GM12878 (cell line): ENCODE measurements around the gene IER5. TPM values are rescaled to one million over a fixed set of nuclear protein-coding genes. Genes with fewer than 3 reads are reported as not detected.

ENCODE experiments used
- BMI1 ChIP-seq: fragments of 450-650 bp; IDR thresholded peaks from 2 replicates; pipeline ENCODE4 v1.6.1; 2016; ENCODE audit warnings: mild to moderate bottlenecking, moderate library complexity, borderline replicate concordance
- CHD2 ChIP-seq: IDR thresholded peaks from 2 replicates; pipeline ENCODE4 v1.6.1; 2011; ENCODE audit warnings: low read depth, low read length, improper control_type of control experiment, borderline replicate concordance
- EGR1 ChIP-seq, 2 experiments: IDR thresholded peaks; 1 replicate in 1 of 2; 2 replicates in 1 of 2; pipeline ENCODE4 v1.6.1; 2011 to 2012; ENCODE audit warnings: low read depth in 2 of 2, low read length in 2 of 2, borderline replicate concordance in 1 of 2, mild to moderate bottlenecking in 1 of 2, moderate library complexity in 1 of 2
- GATAD2B ChIP-seq: fragments of 450-650 bp; conservative IDR thresholded peaks from 2 replicates; pipeline ENCODE4 v1.6.1; 2017; ENCODE audit warnings: low read depth, mild to moderate bottlenecking, moderate library complexity
- LARP7 ChIP-seq: fragments of 450-650 bp; IDR thresholded peaks from 2 replicates; pipeline ENCODE4 v1.6.1; 2017; ENCODE audit warnings: mild to moderate bottlenecking
- MTA3 ChIP-seq: IDR thresholded peaks from 2 replicates; pipeline ENCODE4 v1.6.1; 2012; ENCODE audit warnings: low read length, inconsistent platforms, borderline replicate concordance
- NFYB ChIP-seq: IDR thresholded peaks from 2 replicates; pipeline ENCODE4 v1.6.1; 2011; ENCODE audit warnings: low read depth, mild to moderate bottlenecking, low read length, improper control_type of control experiment, moderate library complexity; ENCODE audit not compliant: insufficient read depth
- NR2F1 ChIP-seq: fragments of 450-650 bp; conservative IDR thresholded peaks from 2 replicates; pipeline ENCODE4 v1.6.1; 2017; ENCODE audit warnings: mild to moderate bottlenecking
- POLR2AphosphoS2 ChIP-seq: IDR thresholded peaks from 2 replicates; pipeline ENCODE4 v1.6.1; 2011; ENCODE audit warnings: low read depth, mild to moderate bottlenecking, low read length, improper control_type of control experiment, moderate library complexity
- RELA ChIP-seq: fragments of 450-650 bp; IDR thresholded peaks from 2 replicates; pipeline ENCODE4 v1.8.0; 2014; ENCODE audit warnings: borderline replicate concordance; ENCODE audit not compliant: partially characterized antibody
- SREBF2 ChIP-seq: IDR thresholded peaks from 2 replicates; pipeline ENCODE4 v1.6.1; 2012; ENCODE audit warnings: mild to moderate bottlenecking, low read length
- WRNIP1 ChIP-seq: IDR thresholded peaks from 2 replicates; pipeline ENCODE4 v1.6.1; 2011; ENCODE audit warnings: low read depth, low read length, improper control_type of control experiment, borderline replicate concordance
- YY1 ChIP-seq: IDR thresholded peaks from 2 replicates; pipeline ENCODE4 v1.6.1; 2011; ENCODE audit warnings: low read depth, mild to moderate bottlenecking, low read length
- ZNF207 ChIP-seq: fragments of 450-650 bp; IDR thresholded peaks from 2 replicates; pipeline ENCODE4 v1.6.1; 2014; ENCODE audit warnings: antibody characterized with exemption, mild to moderate bottlenecking, borderline replicate concordance
- polyA plus RNA-seq, 11 experiments: library from polyadenylated mRNA; depleted of rRNA in 4 of 11; unstranded in 6 of 11; stranded (reverse) in 5 of 11; fragments of >200 nt; fragmentation: Nextera tagmentation in 4 of 11; fragmentation: Illumina TruSeq in 1 of 11; extraction: Ambion mirVana in 4 of 11; extraction: Trizol in 1 of 11; gene quantifications; 1 replicate in 1 of 11; 2 replicates in 10 of 11; pipeline versions ENCODE4 v1.2.1 to v1.2.3, GENCODE V29; 2011 to 2016; ENCODE audit warnings: inconsistent platforms in 2 of 11, missing spikeins in 2 of 11, low read depth in 1 of 11
- total RNA-seq, 4 experiments: library from RNA; depleted of rRNA in 3 of 4; stranded (reverse); fragments of >200 nt in 3 of 4; fragmentation: Illumina TruSeq in 1 of 4; extraction: Trizol in 1 of 4; gene quantifications; 2 replicates each; pipeline versions ENCODE4 v1.2.1 to v1.2.3, GENCODE V29; 2013 to 2021
- TF ChIP-seq, protein P1 (sequence below), 3 experiments: IDR thresholded peaks in 2 of 3; conservative IDR thresholded peaks in 1 of 3; 2 replicates each; pipeline ENCODE4 v1.5.1; 2011; ENCODE audit warnings: low read depth in 3 of 3, low read length in 3 of 3, mild to moderate bottlenecking in 3 of 3, control low read depth in 2 of 3, moderate library complexity in 2 of 3, inconsistent platforms in 1 of 3, mixed read lengths in 1 of 3; ENCODE audit not compliant: control insufficient read depth in 2 of 3, insufficient read depth in 1 of 3; ENCODE audit errors: extremely low read depth in 1 of 3
- TF ChIP-seq, protein P2 (sequence below): IDR thresholded peaks from 2 replicates; pipeline ENCODE4 v1.6.1; 2011; ENCODE audit warnings: borderline replicate concordance, low read depth, mild to moderate bottlenecking, moderate library complexity, mixed read lengths, low read length; ENCODE audit not compliant: insufficient read depth; ENCODE audit errors: extremely low read length
- TF ChIP-seq, protein P3 (sequence below): fragments of 450-650 bp; IDR thresholded peaks from 2 replicates; pipeline ENCODE4 v1.6.1; 2017; ENCODE audit warnings: mild to moderate bottlenecking, low read depth, inconsistent platforms; ENCODE audit not compliant: poor library complexity, severe bottlenecking
- TF ChIP-seq, protein P4 (sequence below): fragments of 450-650 bp; IDR thresholded peaks from 2 replicates; pipeline ENCODE4 v1.6.1; 2018; ENCODE audit warnings: mild to moderate bottlenecking, low read depth, moderate library complexity; ENCODE audit not compliant: partially characterized antibody
- TF ChIP-seq, protein P5 (sequence below): IDR thresholded peaks from 2 replicates; pipeline ENCODE4 v1.6.1; 2012; ENCODE audit warnings: low read depth, low read length, improper control_type of control experiment

IER5 gene
- total and polyA plus RNA-seq, 10 of the 15 experiments (the other 5 are each of a cell fraction or from before 2014, with no cell fraction given), result 4.3 to 75.2 (median 30.5) TPM

DNA sequence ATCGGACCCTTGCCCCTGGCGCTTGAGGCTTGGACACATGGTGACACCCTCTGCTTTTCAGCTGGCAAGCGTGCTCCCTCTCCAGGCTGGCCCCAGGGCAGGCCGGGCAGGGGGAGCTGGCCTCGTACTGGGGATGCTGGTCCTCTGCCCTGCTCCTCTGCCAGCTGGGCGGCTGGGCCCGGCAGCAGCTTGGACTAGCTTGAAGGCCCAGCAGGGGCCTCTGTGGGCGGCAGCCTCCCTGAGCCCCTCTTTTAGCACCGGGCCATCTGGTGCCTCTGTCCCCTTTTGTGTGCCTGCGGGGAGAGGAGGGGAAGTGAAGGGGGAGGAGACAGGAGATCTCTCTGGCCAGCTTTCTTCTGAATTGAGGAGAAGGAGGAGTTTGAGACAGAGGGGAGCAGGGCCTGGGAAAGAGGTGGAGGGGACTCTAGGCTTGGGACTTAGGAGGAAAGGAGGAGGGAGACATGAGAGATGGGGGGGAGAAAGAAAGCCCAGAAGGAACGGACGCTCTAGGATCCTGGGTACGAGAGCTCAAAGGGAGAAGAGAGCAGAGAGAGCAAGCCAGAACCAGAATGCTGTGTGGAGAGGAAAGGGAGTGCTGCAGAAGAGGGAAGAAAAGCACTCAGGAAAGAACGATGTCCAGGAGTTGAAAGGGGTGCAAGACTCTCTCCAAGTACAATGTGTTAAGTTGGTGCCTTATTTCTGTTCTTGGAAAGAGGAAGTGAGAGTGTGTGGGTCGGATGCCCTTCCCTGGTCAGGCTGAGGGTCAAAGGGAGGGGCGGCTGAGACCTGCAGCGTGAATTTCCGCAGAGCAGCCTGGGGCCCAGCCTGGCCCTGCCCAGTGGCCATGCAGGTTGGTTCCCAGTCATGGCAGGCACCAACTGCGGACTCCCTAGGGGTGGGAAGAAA, 40.3 kb downstream of the IER5 start (continued):
- TF ChIP-seq SREBF2 (no peak), NR2F1 (peak; percentile 99), POLR2AphosphoS2 (no peak), MTA3 (no peak), GATAD2B (peak; percentile 90), NFYB (no peak), BMI1 (0 out of 2 replicates have a peak, but pooled peaks have one; percentile 53), LARP7 (peak; percentile 13; the same call in 1 of the 2 replicates), WRNIP1 (no peak), ZNF207 (no peak), CHD2 (no peak), RELA (no peak), YY1 (peak; percentile 49; the same call in 1 of the 2 replicates), EGR1 (IDR thresholded peaks at IDR 0.05; ENCODE audit: borderline replicate concordance in 1 of 2, low read depth in 2 of 2, low read length in 2 of 2) (peak in 1 of 2 experiments; percentile 69; a peak in 1 of 3 replicates)
- TF ChIP-seq, protein P1, sequence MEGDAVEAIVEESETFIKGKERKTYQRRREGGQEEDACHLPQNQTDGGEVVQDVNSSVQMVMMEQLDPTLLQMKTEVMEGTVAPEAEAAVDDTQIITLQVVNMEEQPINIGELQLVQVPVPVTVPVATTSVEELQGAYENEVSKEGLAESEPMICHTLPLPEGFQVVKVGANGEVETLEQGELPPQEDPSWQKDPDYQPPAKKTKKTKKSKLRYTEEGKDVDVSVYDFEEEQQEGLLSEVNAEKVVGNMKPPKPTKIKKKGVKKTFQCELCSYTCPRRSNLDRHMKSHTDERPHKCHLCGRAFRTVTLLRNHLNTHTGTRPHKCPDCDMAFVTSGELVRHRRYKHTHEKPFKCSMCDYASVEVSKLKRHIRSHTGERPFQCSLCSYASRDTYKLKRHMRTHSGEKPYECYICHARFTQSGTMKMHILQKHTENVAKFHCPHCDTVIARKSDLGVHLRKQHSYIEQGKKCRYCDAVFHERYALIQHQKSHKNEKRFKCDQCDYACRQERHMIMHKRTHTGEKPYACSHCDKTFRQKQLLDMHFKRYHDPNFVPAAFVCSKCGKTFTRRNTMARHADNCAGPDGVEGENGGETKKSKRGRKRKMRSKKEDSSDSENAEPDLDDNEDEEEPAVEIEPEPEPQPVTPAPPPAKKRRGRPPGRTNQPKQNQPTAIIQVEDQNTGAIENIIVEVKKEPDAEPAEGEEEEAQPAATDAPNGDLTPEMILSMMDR (IDR thresholded peaks at IDR 0.05 in 2 of 3, conservative IDR thresholded peaks at IDR 0.05 in 1 of 3; ENCODE audit: control insufficient read depth in 2 of 3, extremely low read depth in 1 of 3, insufficient read depth in 1 of 3, low read depth in 3 of 3, low read length in 3 of 3), result no peak
- TF ChIP-seq, protein P2, sequence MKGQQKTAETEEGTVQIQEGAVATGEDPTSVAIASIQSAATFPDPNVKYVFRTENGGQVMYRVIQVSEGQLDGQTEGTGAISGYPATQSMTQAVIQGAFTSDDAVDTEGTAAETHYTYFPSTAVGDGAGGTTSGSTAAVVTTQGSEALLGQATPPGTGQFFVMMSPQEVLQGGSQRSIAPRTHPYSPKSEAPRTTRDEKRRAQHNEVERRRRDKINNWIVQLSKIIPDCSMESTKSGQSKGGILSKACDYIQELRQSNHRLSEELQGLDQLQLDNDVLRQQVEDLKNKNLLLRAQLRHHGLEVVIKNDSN, result no peak
- TF ChIP-seq, protein P3, sequence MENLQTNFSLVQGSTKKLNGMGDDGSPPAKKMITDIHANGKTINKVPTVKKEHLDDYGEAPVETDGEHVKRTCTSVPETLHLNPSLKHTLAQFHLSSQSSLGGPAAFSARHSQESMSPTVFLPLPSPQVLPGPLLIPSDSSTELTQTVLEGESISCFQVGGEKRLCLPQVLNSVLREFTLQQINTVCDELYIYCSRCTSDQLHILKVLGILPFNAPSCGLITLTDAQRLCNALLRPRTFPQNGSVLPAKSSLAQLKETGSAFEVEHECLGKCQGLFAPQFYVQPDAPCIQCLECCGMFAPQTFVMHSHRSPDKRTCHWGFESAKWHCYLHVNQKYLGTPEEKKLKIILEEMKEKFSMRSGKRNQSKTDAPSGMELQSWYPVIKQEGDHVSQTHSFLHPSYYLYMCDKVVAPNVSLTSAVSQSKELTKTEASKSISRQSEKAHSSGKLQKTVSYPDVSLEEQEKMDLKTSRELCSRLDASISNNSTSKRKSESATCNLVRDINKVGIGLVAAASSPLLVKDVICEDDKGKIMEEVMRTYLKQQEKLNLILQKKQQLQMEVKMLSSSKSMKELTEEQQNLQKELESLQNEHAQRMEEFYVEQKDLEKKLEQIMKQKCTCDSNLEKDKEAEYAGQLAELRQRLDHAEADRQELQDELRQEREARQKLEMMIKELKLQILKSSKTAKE, result peak; percentile 78
- TF ChIP-seq, protein P4, sequence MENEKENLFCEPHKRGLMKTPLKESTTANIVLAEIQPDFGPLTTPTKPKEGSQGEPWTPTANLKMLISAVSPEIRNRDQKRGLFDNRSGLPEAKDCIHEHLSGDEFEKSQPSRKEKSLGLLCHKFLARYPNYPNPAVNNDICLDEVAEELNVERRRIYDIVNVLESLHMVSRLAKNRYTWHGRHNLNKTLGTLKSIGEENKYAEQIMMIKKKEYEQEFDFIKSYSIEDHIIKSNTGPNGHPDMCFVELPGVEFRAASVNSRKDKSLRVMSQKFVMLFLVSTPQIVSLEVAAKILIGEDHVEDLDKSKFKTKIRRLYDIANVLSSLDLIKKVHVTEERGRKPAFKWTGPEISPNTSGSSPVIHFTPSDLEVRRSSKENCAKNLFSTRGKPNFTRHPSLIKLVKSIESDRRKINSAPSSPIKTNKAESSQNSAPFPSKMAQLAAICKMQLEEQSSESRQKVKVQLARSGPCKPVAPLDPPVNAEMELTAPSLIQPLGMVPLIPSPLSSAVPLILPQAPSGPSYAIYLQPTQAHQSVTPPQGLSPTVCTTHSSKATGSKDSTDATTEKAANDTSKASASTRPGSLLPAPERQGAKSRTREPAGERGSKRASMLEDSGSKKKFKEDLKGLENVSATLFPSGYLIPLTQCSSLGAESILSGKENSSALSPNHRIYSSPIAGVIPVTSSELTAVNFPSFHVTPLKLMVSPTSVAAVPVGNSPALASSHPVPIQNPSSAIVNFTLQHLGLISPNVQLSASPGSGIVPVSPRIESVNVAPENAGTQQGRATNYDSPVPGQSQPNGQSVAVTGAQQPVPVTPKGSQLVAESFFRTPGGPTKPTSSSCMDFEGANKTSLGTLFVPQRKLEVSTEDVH, result no peak
- TF ChIP-seq, protein P5, sequence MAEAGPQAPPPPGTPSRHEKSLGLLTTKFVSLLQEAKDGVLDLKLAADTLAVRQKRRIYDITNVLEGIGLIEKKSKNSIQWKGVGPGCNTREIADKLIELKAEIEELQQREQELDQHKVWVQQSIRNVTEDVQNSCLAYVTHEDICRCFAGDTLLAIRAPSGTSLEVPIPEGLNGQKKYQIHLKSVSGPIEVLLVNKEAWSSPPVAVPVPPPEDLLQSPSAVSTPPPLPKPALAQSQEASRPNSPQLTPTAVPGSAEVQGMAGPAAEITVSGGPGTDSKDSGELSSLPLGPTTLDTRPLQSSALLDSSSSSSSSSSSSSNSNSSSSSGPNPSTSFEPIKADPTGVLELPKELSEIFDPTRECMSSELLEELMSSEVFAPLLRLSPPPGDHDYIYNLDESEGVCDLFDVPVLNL, result no peak
